OCI-LY1 (cell line): Measurements from ENCODE around the gene CSNK2A2.

Source experiments
- CTCF ChIP-seq: fragments of 200-600 bp; sonication (generic), shearing (Covaris generic); IDR thresholded peaks from 2 replicates; pipeline ENCODE4 v1.5.1; 2017; ENCODE audit warnings: mild to moderate bottlenecking, antibody characterized with exemption, low read length, moderate library complexity, mixed read lengths
- EZH2 ChIP-seq: fragments of 200-600 bp; sonication (generic), shearing (Covaris generic); IDR thresholded peaks from 2 replicates; pipeline ENCODE4 v1.8.0; 2017; ENCODE audit warnings: borderline replicate concordance, mixed run types, mild to moderate bottlenecking, antibody characterized with exemption, low read length, moderate library complexity, mixed read lengths

- no peak for TF ChIP-seq CTCF
- TF ChIP-seq EZH2, result no peak
These were observed at the start of gene CSNK2A2 for GRCh38 chr16:58198022-58198683.
